Pancreas (tissue), 10 donors: ENCODE data around the gene SLC22A4. TPM values are rescaled to one million over a fixed set of nuclear protein-coding genes. Genes with fewer than 3 reads are reported as not detected.

Source experiments
- ATAC-seq, 4 donors: fragments of 200-7000 bp; cut with Tn5 transposase; one replicate each; pipeline versions ENCODE4 v1.8.0 to v1.9.1; 2020; ENCODE audit warnings: mild to moderate bottlenecking in 4 of 4, moderate library complexity in 4 of 4
- DNase-seq, 6 donors: peaks; one replicate each; pipeline ENCODE4 v3.0.0-alpha.2; 2020
- FAIRE-seq: peaks from 2 replicates; lab custom pipeline; 2012; peaks lifted over from hg19 to GRCh38; lab: Jason Lieb, UNC
- H3K27ac ChIP-seq, 4 donors: fragments of 200-600 bp; sonication (generic); 1 replicate in 3 of 4; 2 replicates in 1 of 4; pipeline versions ENCODE4 v1.5.0 to v1.8.0; 2020
- H3K27me3 ChIP-seq, 4 donors: fragments of 200-600 bp; one replicate each; pipeline ENCODE4 v1.8.0; 2021
- H3K36me3 ChIP-seq, 3 donors: fragments of 200-600 bp; sonication (generic) in 1 of 3; one replicate each; pipeline versions ENCODE4 v1.5.0 to v1.8.0; 2020 to 2021
- H3K4me1 ChIP-seq, 3 donors: fragments of 200-600 bp; one replicate each; pipeline ENCODE4 v1.8.0; 2021
- H3K4me3 ChIP-seq, 4 donors: fragments of 200-600 bp; sonication (generic) in 2 of 4; one replicate each; pipeline versions ENCODE4 v1.5.0 to v1.8.0; 2020 to 2021
- H3K9me3 ChIP-seq, 4 donors: fragments of 200-600 bp; one replicate each; pipeline ENCODE4 v1.8.0; 2021
- WGBS, 2 donors: extraction: QIAGEN DNeasy Blood & Tissue Kit; methylation state at CpG; one replicate each; pipeline ENCODE4 v1.1.7; 2013; 5-methylcytosine and 5-hydroxymethylcytosine counted together
- intact Hi-C, 3 donors: fragments of 100-400 bp; cut with DNase I; formaldehyde crosslinking; loops; one replicate each; pipeline versions ENCODE4 v1.11.1 to v1.14.2; 2022
- polyA plus RNA-seq, 2 donors: library from polyadenylated mRNA; stranded (reverse); fragments of 200-250 nt; gene quantifications; one replicate each; pipeline ENCODE4 v1.2.3, GENCODE V29; 2013
- total RNA-seq, 6 donors: library from RNA; stranded (reverse); fragmentation: NEBNext Ultra II Directional in 4 of 6; extraction: Animal tissue kit (Norgen Biotek cat#: 25700) in 4 of 6; gene quantifications; one replicate each; pipeline versions ENCODE4 v1.2.1 to v1.2.4, GENCODE V29; 2021 to 2023
- TF ChIP-seq, protein P1 (sequence below), 4 donors: fragments of 200-600 bp; sonication (generic) in 3 of 4; IDR thresholded peaks; one replicate each; pipeline versions ENCODE4 v1.5.0 to v1.8.0; 2021; ENCODE audit warnings: antibody characterized with exemption in 4 of 4
- donor health status: healthy with polysubstance abuse.
- donor health status: DM: no; HTN: no; CAD: no; lungs with moderate emphysema.
- donor health status: DM: no; HTN: no; CAD: no.
- donor health status: control.
- donor health status: control.
- donor health status: Bipolar disorder and iron deficiency.
- donor health status: DM: yes; HTN: yes; CAD: no.
- donor health status: DM: no; HTN: no; CAD: no.
- donor health status: DM: no; HTN: no; CAD: no.
- donor health status: DM: yes; HTN: yes; CAD: no.

The SLC22A4 gene
- total and polyA plus RNA-seq, 8 donors, result 0.08 to 0.92 (median 0.33) TPM

DNA sequence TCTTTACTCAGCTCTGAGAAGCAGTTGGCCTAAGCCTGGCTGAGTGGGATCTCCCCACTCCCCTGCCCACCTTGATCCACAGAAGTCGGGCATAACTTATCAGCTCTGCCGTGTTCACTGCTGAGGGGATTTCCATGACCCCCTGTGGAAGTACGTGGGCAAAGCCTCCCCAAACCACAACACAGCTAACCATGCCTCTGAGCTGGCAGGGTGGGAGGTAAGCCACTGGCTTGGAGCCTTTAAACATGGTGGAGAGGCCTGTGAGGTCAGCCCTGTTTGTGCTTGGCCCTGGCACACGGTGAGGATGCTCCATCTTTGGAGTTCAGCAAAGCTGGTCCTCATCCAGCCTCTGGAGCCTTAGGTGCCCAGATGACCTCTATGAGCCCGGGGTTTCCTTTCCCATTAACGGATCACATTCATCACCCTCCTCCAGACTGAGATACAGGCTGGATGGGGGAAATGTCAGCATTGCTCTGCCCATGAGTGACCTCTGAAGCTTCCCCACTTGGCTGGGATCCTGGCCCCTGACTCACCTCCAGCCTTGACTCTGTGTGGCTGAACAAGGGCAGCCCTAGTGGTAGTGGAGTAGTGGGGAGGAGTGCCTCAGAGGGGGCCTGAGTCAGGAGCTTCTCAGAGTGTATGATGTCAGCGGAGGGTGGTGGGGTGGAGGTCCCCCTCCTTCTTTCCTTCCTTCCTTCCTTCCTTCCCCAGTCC is 30.5 kb upstream of the SLC22A4 start:
- TF ChIP-seq, protein P1, sequence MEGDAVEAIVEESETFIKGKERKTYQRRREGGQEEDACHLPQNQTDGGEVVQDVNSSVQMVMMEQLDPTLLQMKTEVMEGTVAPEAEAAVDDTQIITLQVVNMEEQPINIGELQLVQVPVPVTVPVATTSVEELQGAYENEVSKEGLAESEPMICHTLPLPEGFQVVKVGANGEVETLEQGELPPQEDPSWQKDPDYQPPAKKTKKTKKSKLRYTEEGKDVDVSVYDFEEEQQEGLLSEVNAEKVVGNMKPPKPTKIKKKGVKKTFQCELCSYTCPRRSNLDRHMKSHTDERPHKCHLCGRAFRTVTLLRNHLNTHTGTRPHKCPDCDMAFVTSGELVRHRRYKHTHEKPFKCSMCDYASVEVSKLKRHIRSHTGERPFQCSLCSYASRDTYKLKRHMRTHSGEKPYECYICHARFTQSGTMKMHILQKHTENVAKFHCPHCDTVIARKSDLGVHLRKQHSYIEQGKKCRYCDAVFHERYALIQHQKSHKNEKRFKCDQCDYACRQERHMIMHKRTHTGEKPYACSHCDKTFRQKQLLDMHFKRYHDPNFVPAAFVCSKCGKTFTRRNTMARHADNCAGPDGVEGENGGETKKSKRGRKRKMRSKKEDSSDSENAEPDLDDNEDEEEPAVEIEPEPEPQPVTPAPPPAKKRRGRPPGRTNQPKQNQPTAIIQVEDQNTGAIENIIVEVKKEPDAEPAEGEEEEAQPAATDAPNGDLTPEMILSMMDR (IDR thresholded peaks at IDR 0.05), result no peak
- Histone ChIP-seq H3K36me3 (no peaks in the 10 kb centered on the region), H3K4me1 (peaks cover 0 to 2% (median 0%) of the 10 kb centered on the region in 3 donors), H3K27me3 (no peaks in the 10 kb centered on the region), H3K9me3 (no peaks in the 10 kb centered on the region), H3K27ac (no peak overlapping the region), H3K4me3 (no peak overlapping the region)
- intact Hi-C loops, result no loop called here
- no peak for FAIRE-seq
- WGBS, 2 donors, result 63 to 86% methylated on average over 7 of the region's 7 CpGs
- ATAC-seq, result no peak
- DNase-seq, result peak in 1 of 6 donors; percentile 3

DNA sequence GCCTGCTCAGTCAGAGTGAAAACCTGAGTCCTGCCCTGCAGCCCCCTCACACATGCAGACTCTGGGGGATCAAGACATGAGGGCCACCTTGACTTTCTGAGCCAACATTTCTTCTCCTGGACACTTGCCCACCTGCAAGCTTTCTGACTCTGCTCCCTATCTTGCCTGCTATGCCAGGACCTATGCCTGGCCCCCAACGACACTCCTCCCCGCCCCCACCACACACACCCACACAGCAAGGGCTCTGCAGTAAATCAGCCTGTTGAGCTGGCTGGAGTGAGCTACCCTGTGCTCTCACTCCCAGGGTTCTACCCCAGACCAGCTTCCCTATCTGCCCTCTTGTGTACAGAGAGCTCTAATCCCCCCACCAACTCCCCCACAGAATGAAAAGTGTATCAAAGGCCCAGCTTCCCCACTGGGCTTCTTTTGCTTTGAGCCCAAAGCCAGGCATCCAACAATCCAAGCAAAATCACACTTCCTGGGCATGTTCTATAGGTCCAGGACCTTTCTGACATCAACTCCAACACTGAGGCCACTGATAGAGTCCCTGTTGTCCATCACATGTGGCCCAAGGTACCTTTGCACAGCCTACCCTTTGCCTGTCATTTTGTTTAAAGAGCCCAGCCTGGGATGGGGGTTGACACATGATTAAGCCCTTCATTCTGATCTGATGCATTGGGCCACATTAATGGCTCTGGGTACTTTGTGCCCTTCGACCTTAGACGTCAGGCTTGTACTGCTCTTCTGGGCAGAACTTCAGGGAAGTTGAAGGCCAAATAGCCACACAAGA is 29.5 kb upstream of the SLC22A4 start:
- intact Hi-C loops, result no loop called here
- Histone ChIP-seq H3K27me3 (no peaks in the 10 kb centered on the region), H3K36me3 (no peaks in the 10 kb centered on the region), H3K9me3 (no peaks in the 10 kb centered on the region), H3K4me3 (no peak overlapping the region), H3K4me1 (peaks cover 0 to 2% (median 0%) of the 10 kb centered on the region in 3 donors), H3K27ac (peak overlapping the region; percentile 59 to 76 (median 66))
- TF ChIP-seq, protein P1 (IDR thresholded peaks at IDR 0.05), result no peak
- DNase-seq (no peak), ATAC-seq (no peak), FAIRE-seq (no peak)
- 65 to 75% methylated on average over 4 of the region's 4 CpGs for WGBS, 2 donors

DNA sequence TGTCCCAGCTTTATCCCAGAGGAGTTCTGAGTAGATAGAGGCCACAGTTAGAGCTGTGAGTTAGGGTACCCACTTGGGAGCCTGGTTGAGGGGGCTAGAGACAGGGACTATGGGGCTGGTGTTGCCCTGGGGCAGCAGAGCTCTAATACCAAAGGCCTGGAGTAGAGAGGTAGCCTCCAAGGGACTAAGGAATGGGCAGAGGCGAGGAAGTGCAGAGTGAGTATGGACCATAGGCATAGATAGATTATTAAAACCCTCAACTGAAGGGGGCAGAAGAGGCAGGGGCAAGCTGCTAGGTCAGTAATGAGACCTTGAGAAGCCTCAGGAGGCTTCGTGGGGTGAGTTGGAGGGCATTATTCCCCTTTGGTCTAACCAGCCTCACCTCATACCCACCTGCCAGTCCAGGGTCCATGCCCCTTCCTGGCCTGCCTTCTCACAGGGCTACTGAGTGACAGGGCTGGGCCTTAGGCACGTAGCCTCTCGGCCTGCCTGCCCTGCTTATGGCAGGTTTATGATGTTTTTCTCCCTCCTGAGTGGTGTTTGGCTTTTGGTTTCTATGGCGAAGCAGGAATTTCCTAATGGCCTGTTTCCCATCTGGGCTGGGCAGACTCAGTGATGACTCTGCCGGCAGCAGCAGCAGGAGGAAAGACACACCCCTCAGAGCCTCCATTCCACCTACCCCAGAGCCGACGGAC is 28.7 kb upstream of the SLC22A4 start:
- FAIRE-seq, result no peak
- 53 to 60% methylated on average over 8 of the region's 8 CpGs for WGBS, 2 donors

DNA sequence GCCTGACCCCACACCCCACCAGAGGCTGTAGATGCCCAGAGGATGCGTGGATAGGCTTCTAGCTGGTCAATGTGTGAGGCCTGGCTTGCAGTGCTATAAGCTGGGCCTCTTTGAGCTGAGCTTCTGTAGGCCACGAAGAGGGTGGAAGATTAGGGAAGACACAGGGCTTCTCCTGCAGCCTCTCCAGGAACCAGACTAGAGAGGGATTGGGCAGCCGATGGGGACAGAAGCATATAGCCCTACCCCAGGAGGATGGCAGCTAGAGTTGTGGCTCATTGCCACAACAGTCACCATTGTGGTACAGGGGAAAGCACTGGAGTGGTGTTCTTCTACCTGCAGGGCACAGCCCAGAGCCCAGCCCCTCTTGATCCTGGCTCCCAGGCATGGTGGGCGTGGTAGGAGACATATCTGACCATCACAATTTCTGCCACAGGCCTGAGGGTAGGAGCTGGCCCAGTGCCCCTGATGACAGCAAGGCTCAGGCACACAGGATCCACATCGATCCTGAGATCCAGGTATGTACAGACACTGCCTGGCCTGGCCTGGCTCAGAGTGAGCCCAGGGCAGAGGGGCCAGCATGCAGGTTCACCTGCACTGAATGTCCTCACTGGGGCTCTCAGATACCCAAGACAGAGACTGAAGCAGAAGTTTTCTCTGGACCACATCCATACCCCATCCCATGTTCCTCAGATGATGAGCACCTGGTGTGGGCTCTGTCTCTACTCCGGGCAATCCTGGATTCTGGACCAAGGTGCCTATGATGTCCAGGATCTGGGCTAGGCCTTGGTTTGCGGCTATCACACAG is 28.0 kb upstream of the SLC22A4 start:
- Histone ChIP-seq H3K9me3 (no peaks in the 10 kb centered on the region), H3K4me3 (no peak overlapping the region), H3K27ac (peak overlapping the region; percentile 52 to 76 (median 64)), H3K4me1 (peaks cover 0 to 2% (median 0%) of the 10 kb centered on the region in 3 donors), H3K36me3 (no peaks in the 10 kb centered on the region), H3K27me3 (no peaks in the 10 kb centered on the region)
- TF ChIP-seq, protein P1 (IDR thresholded peaks at IDR 0.05), result no peak
- DNase-seq (peak in 1 of 6 donors; percentile 22), FAIRE-seq (no peak), ATAC-seq (peak in 2 of 4 donors; percentile 9 to 17)
- intact Hi-C loops, result no loop called here
- WGBS, 2 donors, result 81 to 84% methylated on average over 7 of the region's 7 CpGs

More for the DNA sequence above, 28.7 kb upstream of the SLC22A4 start:
- Histone ChIP-seq H3K27ac (peak overlapping the region; percentile 59 to 76 (median 66)), H3K9me3 (no peaks in the 10 kb centered on the region), H3K4me1 (peaks cover 0 to 2% (median 0%) of the 10 kb centered on the region in 3 donors), H3K4me3 (no peak overlapping the region), H3K36me3 (no peaks in the 10 kb centered on the region), H3K27me3 (no peaks in the 10 kb centered on the region)
- intact Hi-C loops, result no loop called here
- TF ChIP-seq, protein P1 (IDR thresholded peaks at IDR 0.05), result no peak
- peak in 2 of 6 donors; percentile 56 to 57 for DNase-seq
- peak; percentile 68 to 81 (median 74) for ATAC-seq
